Measurements from ENCODE around the gene SUZ12. TPM values are rescaled to one million over a fixed set of nuclear protein-coding genes. Genes with fewer than 3 reads are reported as not detected.

Gene SUZ12
- total RNA-seq, 1 experiment from 2014 or later: 30.4 TPM

- H3K36me3 Mint-ChIP-seq (ENCODE audit: insufficient read depth, unreplicated experiment): no peaks in the 10 kb centered on the region
- H3K27ac Mint-ChIP-seq (ENCODE audit: low read depth, unreplicated experiment): no peak overlapping the region
- intact Hi-C loops (cut with micrococcal nuclease): no loop called here
- CTCF ChIA-PET: interaction anchor here (0.8 to 1.2 kb wide), 2 partner anchors 10 to 16 kb away, joined by 3 to 5 read pairs; no protein-coding TSS in a partner anchor
- no peak overlapping the region for H3K4me3 Mint-ChIP-seq (ENCODE audit: unreplicated experiment)
- no peak for TF ChIP-seq CTCF (IDR thresholded peaks at IDR 0.05; ENCODE audit: unreplicated experiment)
- H3K4me1 Mint-ChIP-seq (ENCODE audit: insufficient read depth, unreplicated experiment): peaks cover 6% of the 10 kb centered on the region
- H3K9me3 Mint-ChIP-seq (ENCODE audit: unreplicated experiment): no peaks in the 10 kb centered on the region
- POLR2A ChIA-PET: interaction anchor here (0.6 kb wide), 1 partner anchor 416 kb away, joined by 5 read pairs; no protein-coding TSS in a partner anchor
- BruUV-seq (replicated peaks): no TSS peak
- H3K27me3 Mint-ChIP-seq (ENCODE audit: insufficient read depth, unreplicated experiment): no peaks in the 10 kb centered on the region
- DNase-seq (ENCODE audit: unreplicated experiment): no peak
Observed at GRCh38 chr17:31918701-31919128, 18.1 kb upstream of the SUZ12 start.

DNA sequence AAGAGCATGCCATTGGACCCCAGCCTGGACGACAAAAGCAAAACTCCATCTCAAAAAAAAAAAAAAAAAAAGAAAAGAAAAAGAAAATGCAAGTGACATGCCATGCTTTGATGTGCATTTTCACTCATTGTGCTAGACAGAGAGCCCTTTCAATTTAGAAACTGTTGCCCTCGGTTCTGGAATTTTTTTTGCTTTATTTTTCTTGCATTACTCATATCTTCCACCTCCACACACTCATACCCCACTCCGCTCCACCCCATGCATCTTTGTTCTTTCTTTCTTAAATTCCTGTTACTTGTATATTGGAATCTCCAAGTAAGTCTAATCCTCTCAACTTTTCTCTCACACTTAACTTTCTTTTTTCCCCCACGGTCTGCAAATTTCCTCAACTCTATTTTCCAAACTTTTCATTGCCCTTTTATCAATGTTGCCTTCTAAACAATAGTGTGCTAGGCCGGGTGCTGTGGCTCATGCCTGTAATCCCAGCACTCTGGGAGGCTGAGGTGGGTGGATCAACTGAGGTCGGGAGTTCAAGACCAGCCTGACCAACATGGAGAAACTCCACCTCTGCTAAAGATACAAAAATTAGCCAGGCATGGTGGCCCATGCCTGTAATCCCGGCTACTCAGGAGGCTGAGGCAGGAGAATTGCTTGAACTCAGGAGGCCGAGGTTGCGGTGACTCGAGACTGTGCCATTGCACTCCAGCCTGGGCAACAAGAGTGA, 16.8 kb upstream of the SUZ12 start:
- peak; percentile 14 for DNase-seq (ENCODE audit: unreplicated experiment)
- H3K27me3 Mint-ChIP-seq (ENCODE audit: insufficient read depth, unreplicated experiment): no peaks in the 10 kb centered on the region
- peaks cover 6% of the 10 kb centered on the region for H3K4me1 Mint-ChIP-seq (ENCODE audit: insufficient read depth, unreplicated experiment)
- POLR2A ChIA-PET: no interaction called here
- no TSS peak for BruUV-seq (replicated peaks)
- CTCF ChIA-PET: no interaction called here
- no peak overlapping the region for H3K27ac Mint-ChIP-seq (ENCODE audit: low read depth, unreplicated experiment)
- no peak overlapping the region for H3K4me3 Mint-ChIP-seq (ENCODE audit: unreplicated experiment)
- no peaks in the 10 kb centered on the region for H3K9me3 Mint-ChIP-seq (ENCODE audit: unreplicated experiment)
- TF ChIP-seq CTCF (IDR thresholded peaks at IDR 0.05; ENCODE audit: unreplicated experiment): no peak
- intact Hi-C loops (cut with micrococcal nuclease): no loop called here
- no peaks in the 10 kb centered on the region for H3K36me3 Mint-ChIP-seq (ENCODE audit: insufficient read depth, unreplicated experiment)

DNA sequence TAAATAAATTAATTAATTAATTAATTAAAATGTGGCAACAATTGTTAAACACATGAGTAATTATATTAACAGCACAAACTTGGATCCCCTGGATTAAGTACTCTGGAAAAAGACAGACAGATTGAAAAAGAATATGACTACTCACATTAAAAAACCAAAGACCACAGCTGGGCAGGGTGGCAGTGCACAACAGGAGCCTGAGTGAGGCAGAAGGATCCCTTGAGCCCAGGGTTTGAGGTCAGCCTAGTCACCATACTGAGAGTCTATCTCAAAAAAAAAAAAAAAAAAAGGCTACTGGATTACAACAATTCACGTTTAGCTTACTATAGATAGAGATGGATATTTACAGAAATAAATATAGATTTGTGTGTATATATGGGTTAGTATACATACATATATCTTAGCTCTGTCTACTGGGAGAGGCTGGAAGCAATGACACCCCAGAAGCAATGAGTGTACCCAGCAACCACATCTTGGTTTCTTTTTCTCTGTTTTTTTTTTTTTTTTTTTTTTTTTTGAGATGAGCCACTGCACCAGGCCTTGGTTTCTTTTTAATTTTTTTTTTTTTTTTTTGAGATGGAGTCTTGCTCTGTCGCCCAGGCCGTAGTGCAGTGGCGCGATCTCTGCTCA, 10.6 kb upstream of the SUZ12 start:
- Mint-ChIP-seq H3K4me3 (ENCODE audit: unreplicated experiment) (no peak overlapping the region), H3K9me3 (ENCODE audit: unreplicated experiment) (no peaks in the 10 kb centered on the region), H3K27me3 (ENCODE audit: insufficient read depth, unreplicated experiment) (no peaks in the 10 kb centered on the region), H3K4me1 (ENCODE audit: insufficient read depth, unreplicated experiment) (no peaks in the 10 kb centered on the region), H3K27ac (ENCODE audit: low read depth, unreplicated experiment) (no peak overlapping the region), H3K36me3 (ENCODE audit: insufficient read depth, unreplicated experiment) (no peaks in the 10 kb centered on the region)
- CTCF ChIA-PET: interaction anchor here (0.6 kb wide), 1 partner anchor 12 kb away, joined by 3 read pairs; no protein-coding TSS in a partner anchor
- intact Hi-C loops (cut with micrococcal nuclease): no loop called here
- no peak for DNase-seq (ENCODE audit: unreplicated experiment)
- POLR2A ChIA-PET: no interaction called here
- BruUV-seq (replicated peaks): no TSS peak
- no peak for TF ChIP-seq CTCF (IDR thresholded peaks at IDR 0.05; ENCODE audit: unreplicated experiment)

DNA sequence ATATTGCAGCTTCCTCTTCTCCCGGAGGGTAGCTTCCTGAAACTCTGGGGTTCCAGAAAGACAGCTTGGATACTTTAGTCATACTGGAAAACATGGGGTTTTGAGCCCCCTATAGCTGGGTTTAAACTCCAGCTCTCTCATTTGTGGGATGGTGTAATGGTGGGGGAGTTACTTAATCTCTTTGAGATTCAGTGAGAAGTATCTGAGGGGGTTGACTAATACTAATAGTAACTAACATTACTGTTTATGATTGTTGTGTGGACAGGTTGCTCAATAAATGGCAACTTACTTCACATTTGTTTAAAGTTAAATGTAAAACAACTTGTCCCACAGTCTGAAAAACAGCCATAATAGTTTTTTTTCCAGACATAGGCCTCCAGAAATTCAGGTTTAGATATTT, 5.1 kb upstream of the SUZ12 start:
- TF ChIP-seq CTCF (IDR thresholded peaks at IDR 0.05; ENCODE audit: unreplicated experiment): no peak
- BruUV-seq (replicated peaks): no TSS peak
- Mint-ChIP-seq H3K36me3 (ENCODE audit: insufficient read depth, unreplicated experiment) (no peaks in the 10 kb centered on the region), H3K4me3 (ENCODE audit: unreplicated experiment) (no peak overlapping the region), H3K4me1 (ENCODE audit: insufficient read depth, unreplicated experiment) (no peaks in the 10 kb centered on the region), H3K27ac (ENCODE audit: low read depth, unreplicated experiment) (no peak overlapping the region), H3K27me3 (ENCODE audit: insufficient read depth, unreplicated experiment) (no peaks in the 10 kb centered on the region), H3K9me3 (ENCODE audit: unreplicated experiment) (no peaks in the 10 kb centered on the region)
- no peak for DNase-seq (ENCODE audit: unreplicated experiment)
- intact Hi-C loops (cut with micrococcal nuclease): no loop called here
- ChIA-PET POLR2A (no interaction called here), CTCF (interaction anchor here (0.9 kb wide), 1 partner anchor 76 kb away, joined by 3 read pairs; the partner anchor contains the start of gene LRRC37B)

All from MCF 10A (cell line).